SU-DHL-6 (cell line): ENCODE results near the gene CCL24.

Source experiments
- CTCF ChIP-seq: fragments of 200-600 bp; sonication (generic); IDR thresholded peaks from one replicate; pipeline ENCODE4 v1.5.1; 2017; ENCODE audit warnings: antibody characterized with exemption, mild to moderate bottlenecking, low read length, moderate library complexity; ENCODE audit not compliant: insufficient read depth, poor library complexity, severe bottlenecking
- EZH2phosphoT487 ChIP-seq: fragments of 200-600 bp; sonication (generic), shearing (Covaris generic); conservative IDR thresholded peaks from 2 replicates; pipeline ENCODE4 v1.6.1; 2018; ENCODE audit warnings: mild to moderate bottlenecking, antibody characterized with exemption, low read length, moderate library complexity, mixed read lengths

- TF ChIP-seq CTCF (no peak), EZH2phosphoT487 (no peak)
Observed at GRCh38 chr7:75842836-75843446, 29.3 kb upstream of the CCL24 start.
